ENCODE data around the gene DISC1.

DISC1 gene

GRCh38 chr1:231827337-231828105, 200.9 kb downstream of the DISC1 start:
- no peak for DNase-seq

DNA sequence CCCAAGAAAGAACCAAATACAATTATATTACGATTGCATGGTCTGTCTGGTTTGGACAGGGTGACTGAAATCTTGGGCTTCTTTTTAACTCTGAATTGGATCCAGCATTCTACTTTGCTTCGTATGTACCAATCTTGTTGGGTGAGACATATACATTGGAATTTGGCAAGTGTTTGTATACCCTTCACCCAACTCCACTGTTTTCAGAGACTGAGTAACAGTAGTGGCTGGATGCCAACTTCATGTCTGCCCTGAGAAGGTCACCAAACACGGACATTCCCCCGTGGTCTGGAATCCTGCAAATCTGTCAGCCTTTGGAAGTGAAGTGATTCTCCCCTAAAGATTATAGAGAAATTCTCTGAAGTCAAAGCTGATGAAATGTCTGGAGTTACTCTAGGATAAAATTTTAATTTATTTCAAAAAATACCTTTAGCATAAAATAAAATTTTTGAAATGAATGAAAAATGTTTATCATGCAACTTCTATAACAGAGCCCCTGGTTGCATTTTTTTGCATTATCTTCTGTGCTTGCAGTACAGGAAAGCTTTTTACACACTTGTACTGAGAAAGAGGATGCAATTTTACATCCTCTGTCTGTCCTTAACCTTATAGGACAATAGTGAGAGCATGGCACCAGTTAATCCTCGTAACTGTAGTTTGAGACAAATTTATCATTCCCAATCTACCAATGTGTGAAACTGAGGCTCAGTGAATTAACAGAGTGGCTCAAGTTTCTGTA, 201.8 kb downstream of the DISC1 start:
- no peak for DNase-seq

DNA sequence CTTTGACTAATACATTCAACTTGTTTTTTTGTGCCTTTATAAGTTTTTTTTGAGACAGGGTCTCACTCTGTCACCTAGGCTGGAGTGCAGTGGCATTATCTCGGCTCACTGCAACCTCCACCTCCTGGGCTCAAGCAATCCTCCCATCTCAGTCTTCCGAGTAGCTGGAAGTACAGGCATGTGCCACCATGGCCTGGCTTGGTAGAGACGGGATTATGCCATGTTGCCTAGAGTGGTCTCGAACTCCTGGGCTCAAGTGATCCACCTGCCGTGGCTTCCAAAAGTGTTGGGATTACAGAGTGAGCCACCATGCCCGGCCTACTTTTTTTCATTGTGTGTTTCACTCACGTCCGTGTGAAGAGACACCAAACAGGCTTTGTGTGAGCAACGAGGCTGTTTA, 202.7 kb downstream of the DISC1 start:
- DNase-seq = no peak

GRCh38 chr1:231836227-231836893, 209.8 kb downstream of the DISC1 start:
- DNase-seq = no peak

DNA sequence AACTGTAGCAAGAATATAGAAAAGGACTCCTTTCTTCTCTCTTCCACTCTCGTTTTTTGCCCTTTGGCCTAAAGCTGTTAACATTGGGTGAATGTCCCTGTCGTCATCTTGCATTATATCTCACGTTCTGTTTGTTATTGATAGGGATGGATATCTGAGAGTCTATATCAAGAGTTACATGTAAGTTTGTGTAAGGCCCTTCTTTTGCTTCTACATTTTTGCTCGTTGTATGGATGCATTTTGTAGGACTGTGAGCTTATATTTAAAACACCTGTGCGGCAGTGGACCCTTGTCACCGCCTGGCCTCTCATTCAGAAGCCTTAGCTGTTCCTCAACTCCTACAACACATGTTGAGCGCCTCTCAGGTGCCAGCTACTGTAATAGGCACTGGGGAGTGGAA, 211.9 kb downstream of the DISC1 start:
- no peak for DNase-seq

DNA sequence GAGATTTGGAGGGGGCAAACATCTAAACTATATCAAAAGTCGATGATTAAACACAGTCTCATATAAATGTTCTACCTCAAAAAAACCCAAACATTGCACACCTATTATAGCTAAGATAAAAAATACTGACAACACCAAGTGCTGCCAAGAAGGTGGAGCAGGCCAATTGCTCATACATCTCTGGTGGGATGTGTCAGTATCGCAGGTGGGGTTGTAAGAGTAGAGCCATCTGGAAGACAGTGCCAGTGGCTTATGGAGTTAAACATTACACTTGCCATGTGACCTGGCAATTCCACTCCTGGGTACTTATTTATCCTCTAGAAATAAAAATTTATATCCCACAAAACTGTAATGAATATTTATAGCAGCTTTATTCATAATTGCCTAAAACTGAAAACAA, 213.4 kb downstream of the DISC1 start:
- no peak for DNase-seq

GRCh38 chr1:231841616-231842344, 215.2 kb downstream of the DISC1 start:
- DNase-seq = no peak

DNA sequence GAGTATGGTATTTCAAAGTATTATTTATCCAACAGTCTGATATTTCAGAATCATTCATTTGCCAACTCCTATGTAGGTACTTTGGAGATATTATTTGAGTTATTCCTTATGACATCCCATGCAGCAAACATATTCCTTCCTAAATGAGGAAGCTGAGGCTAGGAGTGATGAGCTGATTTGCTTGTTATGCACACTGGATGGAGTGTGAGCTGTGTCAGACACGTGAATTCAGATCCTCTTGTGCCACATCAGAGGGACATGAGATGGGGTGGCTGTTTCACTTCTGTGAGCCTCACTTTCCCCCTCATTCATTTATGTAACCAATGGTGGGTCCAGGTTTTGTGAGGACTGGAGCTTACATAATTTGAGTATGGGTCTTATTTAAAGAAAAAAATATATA, 215.9 kb downstream of the DISC1 start:
- no peak for DNase-seq

- DNase-seq = peak; percentile 27
Measured at GRCh38 chr1:231844986-231845502, 218.5 kb downstream of the DISC1 start.

DNA sequence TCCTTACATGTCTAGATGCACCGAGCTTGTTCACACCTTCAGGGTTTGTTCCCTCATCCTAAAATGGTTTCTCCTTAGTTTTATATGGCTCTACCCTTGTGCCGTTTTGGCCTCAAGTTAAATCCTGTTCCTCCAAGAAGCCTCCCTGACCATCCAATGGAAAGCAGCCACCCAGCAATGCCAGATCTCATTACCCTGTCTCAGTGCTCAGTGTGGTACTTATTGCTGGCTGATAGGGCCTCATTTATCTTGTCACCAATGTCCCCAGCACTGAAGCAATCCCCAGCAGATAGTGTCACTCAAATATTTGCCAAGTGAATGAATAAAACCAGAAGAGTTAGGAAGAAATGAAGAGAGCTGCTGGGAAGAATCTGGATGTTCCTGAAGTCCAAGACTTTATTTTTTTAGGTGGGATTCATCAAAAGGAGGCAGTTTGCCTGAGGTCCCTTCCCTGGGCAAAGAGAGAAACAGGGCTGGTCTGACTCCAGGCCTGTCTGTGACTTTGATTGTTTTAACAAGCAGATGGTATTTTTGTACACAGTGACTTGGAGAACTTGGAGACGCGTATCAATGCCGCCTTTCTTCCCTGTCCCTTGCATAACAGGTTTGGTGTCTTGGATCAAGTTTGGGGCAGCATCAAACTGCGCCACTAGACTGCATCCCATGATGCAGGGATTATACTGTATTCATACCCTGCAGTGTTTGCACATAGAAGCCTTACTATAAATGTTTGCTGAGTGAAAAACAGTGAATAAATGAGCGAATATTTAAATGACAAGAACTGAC, 221.2 kb downstream of the DISC1 start:
- DNase-seq = no peak

DNA sequence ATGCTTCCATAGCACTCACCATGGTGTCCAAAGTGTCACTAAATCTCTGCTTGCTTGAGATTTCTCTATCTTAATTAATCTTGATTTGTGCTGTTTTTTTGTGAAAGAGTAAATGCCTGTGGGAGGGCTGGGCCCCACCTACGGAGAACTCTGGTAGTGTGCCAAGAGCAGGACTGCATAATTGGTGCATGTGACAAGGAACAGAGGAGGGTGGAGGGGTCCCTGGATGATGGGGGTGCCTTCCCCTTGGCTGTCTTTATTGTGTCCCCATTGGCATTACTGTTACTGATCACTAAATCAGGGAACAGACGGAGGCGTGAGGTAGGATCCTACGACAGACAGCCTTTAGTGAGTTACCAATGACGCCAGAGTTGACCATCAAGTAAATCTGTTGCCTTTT, 223.4 kb downstream of the DISC1 start:
- DNase-seq = no peak

DNA sequence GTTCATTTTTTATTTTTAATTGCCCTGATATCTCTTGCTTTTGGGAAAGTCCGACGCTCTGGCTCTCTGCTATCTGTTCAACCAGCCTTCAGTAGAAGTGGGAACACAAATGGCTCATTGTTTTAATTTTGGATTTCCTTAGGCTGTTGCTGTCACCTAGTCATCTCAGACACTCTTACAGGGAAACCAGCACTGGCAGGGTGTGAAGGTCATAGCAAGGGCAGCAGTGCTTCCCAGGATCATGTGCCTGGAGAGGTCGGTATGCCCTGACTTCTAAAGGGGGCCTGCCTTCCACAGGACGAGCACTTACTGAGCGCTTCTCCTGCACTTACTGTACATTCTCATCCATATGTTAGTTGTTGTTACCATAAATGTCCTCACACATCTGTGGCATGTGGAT, 224.2 kb downstream of the DISC1 start:
- DNase-seq = no peak

GRCh38 chr1:231853588-231854207, 227.1 kb downstream of the DISC1 start:
- no peak for DNase-seq

DNA sequence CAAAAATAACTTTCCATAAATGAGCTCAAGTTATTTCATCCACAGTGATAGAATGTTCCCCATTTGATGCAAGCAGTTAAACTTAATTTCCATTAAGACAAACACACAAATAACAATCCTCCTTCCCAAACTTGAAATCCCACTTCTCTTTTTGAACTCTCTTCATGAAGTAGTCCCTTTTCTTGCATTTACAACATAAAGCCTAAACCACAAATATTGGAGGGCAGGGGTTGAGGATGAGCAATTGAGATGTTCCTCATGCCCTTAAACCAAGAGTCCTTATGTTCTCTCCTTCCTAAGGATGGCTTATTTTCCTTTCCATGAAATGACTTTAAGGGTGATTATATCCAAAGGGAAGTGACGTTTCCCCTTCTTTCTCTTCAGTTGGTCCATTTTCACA, 228.8 kb downstream of the DISC1 start:
- no peak for DNase-seq

- DNase-seq = no peak
Measured at GRCh38 chr1:231855926-231856325, 229.3 kb downstream of the DISC1 start.

DNA sequence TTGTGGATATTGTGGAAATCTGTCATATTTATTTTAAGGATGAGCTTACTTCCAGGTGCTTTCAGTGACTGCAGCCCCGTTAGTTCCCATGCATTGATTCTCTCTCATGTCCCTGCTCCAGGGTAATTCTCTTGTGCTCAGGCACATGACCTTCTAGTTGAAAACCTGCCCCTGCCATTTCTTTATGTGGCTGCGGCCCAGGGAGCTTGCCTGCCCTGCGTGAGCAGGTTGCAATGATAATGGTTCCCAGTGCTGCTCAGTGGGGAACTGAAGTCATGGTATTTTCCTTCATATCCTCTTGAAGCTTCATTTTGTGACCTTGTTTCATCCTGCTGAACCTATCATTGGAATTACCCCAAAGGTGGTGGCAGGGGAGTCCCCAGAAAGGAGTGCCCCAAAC, 229.8 kb downstream of the DISC1 start:
- DNase-seq = no peak

GRCh38 chr1:231856894-231857293, 230.3 kb downstream of the DISC1 start:
- DNase-seq = no peak

- no peak for DNase-seq
Measured at GRCh38 chr1:231857609-231858135, 231.1 kb downstream of the DISC1 start.

GRCh38 chr1:231860221-231861088, 233.9 kb downstream of the DISC1 start:
- no peak for DNase-seq
